GM12872 (cell line): Measurements from ENCODE around the gene CST3.

Experiments used
- TF ChIP-seq, protein P1 (sequence below): IDR thresholded peaks from 3 replicates; pipeline ENCODE4 v1.5.1; 2011; ENCODE audit warnings: low read depth, mild to moderate bottlenecking, low read length, moderate library complexity; ENCODE audit not compliant: insufficient read depth

CST3 gene

DNA sequence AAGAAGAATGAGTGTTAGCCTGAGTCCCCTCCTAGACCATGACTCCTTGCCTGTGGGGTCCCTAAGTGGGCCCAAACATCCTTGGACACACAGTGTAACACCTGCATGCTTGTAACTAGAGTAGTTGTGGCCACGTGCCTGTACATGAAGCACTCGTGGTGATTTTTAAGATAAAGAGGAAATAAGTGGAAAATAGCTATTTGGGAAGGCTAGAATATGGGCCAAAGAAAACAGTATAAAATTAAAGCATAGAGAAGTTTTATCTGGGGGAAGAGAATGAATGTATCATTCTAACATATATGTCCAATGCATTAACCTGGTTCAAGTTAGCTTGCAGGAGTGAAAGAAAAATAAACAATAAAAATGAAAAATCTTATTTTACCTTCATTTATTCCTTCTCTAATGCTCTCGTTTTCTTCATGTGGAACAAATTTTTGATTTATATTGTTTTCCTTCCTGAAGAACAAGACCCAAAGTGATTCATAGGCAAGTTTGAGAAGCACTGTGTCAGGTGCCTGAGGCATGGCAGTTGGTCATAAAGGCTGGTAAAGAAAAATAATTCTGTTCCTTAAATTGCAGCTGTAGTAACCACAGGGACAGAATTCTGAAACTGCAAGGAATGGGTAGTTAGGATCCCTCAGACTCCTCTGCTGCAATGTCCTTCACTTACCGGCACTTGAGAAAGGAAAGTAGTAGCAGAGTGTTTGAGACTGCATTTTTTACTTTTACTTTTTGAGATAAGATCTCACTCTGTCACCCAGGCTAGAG, 8.5 kb upstream of the CST3 start:
- TF ChIP-seq, protein P1, sequence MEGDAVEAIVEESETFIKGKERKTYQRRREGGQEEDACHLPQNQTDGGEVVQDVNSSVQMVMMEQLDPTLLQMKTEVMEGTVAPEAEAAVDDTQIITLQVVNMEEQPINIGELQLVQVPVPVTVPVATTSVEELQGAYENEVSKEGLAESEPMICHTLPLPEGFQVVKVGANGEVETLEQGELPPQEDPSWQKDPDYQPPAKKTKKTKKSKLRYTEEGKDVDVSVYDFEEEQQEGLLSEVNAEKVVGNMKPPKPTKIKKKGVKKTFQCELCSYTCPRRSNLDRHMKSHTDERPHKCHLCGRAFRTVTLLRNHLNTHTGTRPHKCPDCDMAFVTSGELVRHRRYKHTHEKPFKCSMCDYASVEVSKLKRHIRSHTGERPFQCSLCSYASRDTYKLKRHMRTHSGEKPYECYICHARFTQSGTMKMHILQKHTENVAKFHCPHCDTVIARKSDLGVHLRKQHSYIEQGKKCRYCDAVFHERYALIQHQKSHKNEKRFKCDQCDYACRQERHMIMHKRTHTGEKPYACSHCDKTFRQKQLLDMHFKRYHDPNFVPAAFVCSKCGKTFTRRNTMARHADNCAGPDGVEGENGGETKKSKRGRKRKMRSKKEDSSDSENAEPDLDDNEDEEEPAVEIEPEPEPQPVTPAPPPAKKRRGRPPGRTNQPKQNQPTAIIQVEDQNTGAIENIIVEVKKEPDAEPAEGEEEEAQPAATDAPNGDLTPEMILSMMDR: no peak

DNA sequence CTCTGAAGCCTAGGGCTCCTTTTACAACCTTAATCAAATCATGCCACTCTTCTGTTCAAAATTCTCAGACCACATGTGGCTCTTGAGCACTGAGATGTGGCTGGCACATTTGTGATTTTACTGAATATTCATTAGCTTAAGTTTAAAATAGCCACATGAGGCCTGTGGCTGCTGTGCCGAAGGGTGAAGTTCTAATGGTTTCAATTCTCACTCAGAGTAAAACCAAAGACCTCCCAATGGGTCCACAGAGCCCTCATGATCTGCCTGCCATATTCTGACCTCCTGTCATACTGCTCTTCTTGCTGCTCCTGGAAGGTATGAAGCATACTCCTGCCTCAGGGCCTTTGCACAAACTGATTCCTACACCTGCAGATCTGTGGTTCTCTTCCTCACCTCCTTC, 7.8 kb upstream of the CST3 start:
- TF ChIP-seq, protein P1: no peak

DNA sequence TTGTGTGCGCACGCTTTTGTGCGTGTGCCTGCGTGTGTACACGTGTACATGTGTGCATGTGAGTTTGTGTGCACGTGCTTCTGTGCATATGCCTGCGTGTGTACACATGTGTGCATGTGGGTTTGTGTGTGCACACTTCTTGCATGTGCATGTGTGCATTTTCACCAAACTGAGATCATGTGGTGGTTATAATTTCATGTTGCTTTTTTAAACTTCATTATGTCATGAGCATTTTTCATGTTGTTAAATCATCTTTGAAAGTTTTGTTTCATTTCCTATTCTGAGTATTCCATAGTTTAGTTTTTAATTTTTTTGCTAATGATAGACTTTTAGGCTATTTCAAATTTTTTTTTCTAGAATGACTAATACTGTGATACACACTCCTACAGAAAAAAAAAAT, 6.4 kb upstream of the CST3 start:
- TF ChIP-seq, protein P1: no peak

DNA sequence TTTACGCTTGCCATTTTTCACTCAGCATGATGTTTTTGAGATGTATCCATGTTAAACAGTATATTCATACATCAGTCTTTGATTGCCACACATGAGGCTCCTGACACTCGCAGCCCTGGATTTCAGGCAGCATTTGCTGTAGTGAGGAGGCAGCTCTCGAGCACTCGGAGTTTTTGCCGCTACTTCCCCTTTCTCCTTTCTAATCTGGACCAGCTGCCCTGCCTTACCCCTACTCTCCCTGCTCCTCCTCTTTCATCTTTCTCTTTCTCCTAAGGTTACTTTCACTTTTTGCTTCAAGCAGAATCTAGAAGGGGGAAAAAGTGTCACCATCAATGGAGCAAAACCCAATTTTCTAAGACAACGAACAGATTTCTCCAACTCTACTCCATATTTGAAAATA, 5.9 kb upstream of the CST3 start:
- TF ChIP-seq, protein P1: no peak

DNA sequence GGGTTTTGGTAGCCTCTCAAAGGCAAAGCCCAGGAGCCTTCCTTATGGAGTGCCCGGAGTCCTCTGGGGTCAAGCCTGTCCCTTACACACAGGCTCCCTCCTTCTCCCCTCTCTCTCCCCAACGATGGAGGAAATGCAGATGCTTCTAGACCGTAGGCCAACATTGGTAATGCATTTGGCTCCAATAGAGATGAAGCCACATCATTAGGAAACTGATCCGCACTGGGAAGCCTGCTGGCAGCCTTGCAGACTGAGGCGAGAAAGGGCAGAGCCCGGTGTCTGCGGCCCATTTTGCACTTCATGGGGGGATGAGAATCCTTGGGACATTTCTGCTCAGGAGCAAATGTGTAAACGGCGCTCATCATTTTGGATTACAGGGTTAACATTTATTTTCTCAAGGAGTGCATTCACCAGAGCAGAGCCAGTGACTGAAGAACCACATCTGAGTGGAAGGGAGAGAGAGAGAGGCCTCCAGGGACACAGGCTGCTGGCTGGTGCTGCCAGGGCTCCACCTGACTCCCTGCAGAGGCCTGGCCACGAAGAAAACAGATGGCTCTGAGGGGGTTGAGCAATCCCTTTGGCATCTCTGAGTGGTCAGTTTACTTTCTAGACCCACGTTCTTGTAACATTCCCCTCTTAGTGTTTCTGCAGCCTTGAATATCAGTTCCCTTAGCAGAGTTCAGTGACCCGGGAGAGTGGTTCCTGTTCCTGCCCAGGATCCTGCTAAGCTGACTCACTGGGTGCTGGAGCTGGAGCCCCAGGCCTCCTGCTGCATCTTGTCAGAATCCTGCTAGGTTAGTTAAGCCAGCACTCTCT, 4.4 kb upstream of the CST3 start:
- TF ChIP-seq, protein P1: no peak

DNA sequence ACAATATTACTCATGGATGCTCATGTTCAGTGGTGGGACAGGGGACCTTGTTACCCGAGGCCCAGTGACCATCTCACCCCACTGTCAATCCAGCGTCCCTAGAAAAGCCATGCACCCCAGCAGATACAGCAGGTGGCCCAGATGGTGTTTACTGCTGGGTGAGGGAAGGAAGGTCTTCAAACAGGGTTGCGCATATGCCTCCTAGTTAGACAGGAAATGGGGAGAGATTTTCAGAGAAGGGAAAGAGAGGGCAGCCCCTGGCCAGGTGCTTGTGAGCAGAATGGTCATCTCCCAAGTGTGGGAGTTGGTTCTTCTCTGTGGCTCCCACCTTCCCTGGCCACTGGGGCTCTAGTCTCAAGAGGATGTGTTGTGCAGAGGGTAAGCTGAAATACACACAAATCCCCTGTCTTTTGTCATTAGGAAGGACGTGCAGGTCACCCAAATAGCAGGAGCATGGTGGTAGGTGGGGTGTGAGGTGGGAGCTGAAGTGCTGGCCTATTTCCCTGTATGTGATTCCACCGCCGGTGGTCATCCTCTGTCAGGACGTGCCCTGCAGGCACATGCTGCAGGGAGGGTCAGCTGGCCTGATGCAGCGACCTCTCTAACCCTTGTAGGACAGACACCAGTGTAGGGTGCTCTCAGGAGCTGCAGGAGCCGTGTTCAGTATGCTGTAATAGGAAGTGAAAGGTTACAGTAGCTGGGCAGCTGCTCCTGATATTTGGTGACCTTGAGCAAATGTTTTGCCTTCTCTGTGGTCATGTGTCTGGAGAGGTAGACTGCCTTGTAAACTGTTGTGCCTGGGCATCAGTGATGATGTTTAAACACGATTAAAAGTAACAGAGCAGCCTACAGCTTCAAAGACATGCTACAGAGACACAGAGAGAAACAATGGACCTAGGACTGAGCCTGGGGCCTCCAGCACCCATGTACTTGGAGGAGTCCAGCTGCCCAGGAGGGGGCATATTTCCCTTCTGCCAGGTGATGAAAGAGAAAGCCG, 3.2 kb upstream of the CST3 start:
- TF ChIP-seq, protein P1: no peak
